ENCODE measurements around the gene BOLL.

The BOLL gene

GRCh38 chr2:197786010-197786877, 1.1 kb upstream of the BOLL start:
- peak overlapping the region; percentile 54 for H3K4me3 ChIP-seq (replicated peaks; ENCODE audit: low read depth, low read length)
- peak; percentile 65 for DNase-seq (ENCODE audit: extremely low read depth, insufficient read length)

DNA sequence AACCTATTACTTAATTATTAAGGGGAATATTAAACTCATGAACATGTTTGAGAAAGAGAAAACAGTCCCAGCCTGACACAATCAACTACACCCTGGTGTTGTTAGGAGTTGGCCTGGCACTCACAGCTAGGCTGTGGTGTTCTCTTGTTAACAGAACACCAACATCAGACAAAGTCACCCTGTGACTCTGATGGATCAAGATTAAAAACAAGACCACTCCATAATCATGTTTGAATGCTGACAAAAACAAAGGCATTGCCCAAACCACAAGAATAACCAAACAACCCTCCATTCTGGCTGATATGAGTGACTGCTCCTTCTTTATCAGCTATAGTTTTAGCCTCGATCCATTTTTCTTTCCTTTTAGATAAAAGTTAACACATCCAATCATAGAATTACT, 3.0 kb downstream of the BOLL start:
- DNase-seq (ENCODE audit: extremely low read depth, insufficient read length): no peak
- H3K4me3 ChIP-seq (replicated peaks; ENCODE audit: low read depth, low read length): no peak overlapping the region
- no peaks in the 10 kb centered on the region for H3K36me3 ChIP-seq (ENCODE audit: control insufficient read depth, insufficient read depth, low read length)
- TF ChIP-seq, protein P1, sequence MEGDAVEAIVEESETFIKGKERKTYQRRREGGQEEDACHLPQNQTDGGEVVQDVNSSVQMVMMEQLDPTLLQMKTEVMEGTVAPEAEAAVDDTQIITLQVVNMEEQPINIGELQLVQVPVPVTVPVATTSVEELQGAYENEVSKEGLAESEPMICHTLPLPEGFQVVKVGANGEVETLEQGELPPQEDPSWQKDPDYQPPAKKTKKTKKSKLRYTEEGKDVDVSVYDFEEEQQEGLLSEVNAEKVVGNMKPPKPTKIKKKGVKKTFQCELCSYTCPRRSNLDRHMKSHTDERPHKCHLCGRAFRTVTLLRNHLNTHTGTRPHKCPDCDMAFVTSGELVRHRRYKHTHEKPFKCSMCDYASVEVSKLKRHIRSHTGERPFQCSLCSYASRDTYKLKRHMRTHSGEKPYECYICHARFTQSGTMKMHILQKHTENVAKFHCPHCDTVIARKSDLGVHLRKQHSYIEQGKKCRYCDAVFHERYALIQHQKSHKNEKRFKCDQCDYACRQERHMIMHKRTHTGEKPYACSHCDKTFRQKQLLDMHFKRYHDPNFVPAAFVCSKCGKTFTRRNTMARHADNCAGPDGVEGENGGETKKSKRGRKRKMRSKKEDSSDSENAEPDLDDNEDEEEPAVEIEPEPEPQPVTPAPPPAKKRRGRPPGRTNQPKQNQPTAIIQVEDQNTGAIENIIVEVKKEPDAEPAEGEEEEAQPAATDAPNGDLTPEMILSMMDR (IDR thresholded peaks at IDR 0.05; ENCODE audit: insufficient read depth, low read length, poor library complexity, severe bottlenecking): no peak
- H3K27me3 ChIP-seq (replicated peaks; ENCODE audit: control insufficient read depth, insufficient read depth, low read length): no peaks in the 10 kb centered on the region

More at GRCh38 chr2:197786010-197786877, 1.1 kb upstream of the BOLL start:
- Histone ChIP-seq H3K27me3 (replicated peaks; ENCODE audit: control insufficient read depth, insufficient read depth, low read length) (no peaks in the 10 kb centered on the region), H3K36me3 (ENCODE audit: control insufficient read depth, insufficient read depth, low read length) (no peaks in the 10 kb centered on the region)
- TF ChIP-seq, protein P1 (IDR thresholded peaks at IDR 0.05; ENCODE audit: insufficient read depth, low read length, poor library complexity, severe bottlenecking): peak; percentile 66

DNA sequence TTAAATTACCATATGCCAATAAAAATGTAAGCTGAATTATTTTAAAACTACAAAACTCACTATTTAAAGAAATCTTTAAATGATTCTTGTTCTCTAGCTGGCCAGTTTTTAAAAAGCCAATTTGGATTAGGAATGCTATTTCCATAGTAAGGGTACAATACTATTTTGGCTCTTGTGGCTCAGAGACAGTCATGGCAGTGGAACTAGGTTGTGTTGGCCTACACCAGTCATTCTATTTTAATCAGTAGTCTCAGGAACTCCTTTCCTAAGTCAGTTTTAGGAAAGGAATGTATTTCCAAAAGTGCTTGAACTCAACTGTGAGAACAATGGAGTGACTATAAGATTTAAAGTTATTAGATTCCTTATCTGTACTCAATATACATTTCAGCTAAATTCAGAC, 5.9 kb downstream of the BOLL start:
- TF ChIP-seq, protein P1 (IDR thresholded peaks at IDR 0.05; ENCODE audit: insufficient read depth, low read length, poor library complexity, severe bottlenecking): no peak
- no peak for DNase-seq (ENCODE audit: extremely low read depth, insufficient read length)
- H3K4me3 ChIP-seq (replicated peaks; ENCODE audit: low read depth, low read length): no peak overlapping the region
- no peaks in the 10 kb centered on the region for H3K27me3 ChIP-seq (replicated peaks; ENCODE audit: control insufficient read depth, insufficient read depth, low read length)
- no peaks in the 10 kb centered on the region for H3K36me3 ChIP-seq (ENCODE audit: control insufficient read depth, insufficient read depth, low read length)

GRCh38 chr2:197777823-197778407, 7.2 kb downstream of the BOLL start:
- H3K36me3 ChIP-seq (ENCODE audit: control insufficient read depth, insufficient read depth, low read length): no peaks in the 10 kb centered on the region
- no peaks in the 10 kb centered on the region for H3K27me3 ChIP-seq (replicated peaks; ENCODE audit: control insufficient read depth, insufficient read depth, low read length)
- peak; percentile 18 for DNase-seq (ENCODE audit: extremely low read depth, insufficient read length)
- no peak overlapping the region for H3K4me3 ChIP-seq (replicated peaks; ENCODE audit: low read depth, low read length)
- TF ChIP-seq, protein P1 (IDR thresholded peaks at IDR 0.05; ENCODE audit: insufficient read depth, low read length, poor library complexity, severe bottlenecking): peak; percentile 48

DNA sequence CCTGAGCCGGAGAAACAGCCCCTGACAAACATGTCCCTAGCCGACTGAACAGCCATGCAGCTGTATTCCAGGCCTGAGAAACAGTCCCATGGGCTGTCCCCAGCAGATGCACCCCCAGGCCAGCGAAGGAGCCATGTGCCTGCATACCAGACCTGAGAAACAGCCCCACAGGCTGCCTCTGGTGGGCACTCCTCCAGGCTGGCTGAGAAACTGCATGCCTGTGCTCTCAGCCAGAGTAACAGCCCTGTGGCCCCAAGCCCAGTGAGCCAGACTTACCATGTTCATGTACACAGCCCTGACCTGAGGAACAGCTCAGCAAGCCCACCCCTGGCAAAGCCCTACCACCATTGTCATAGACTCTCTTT, 24.8 kb downstream of the BOLL start:
- TF ChIP-seq, protein P1 (IDR thresholded peaks at IDR 0.05; ENCODE audit: insufficient read depth, low read length, poor library complexity, severe bottlenecking): no peak
- Histone ChIP-seq H3K36me3 (ENCODE audit: control insufficient read depth, insufficient read depth, low read length) (no peaks in the 10 kb centered on the region), H3K27me3 (replicated peaks; ENCODE audit: control insufficient read depth, insufficient read depth, low read length) (no peaks in the 10 kb centered on the region), H3K4me3 (replicated peaks; ENCODE audit: low read depth, low read length) (no peak overlapping the region)
- no peak for DNase-seq (ENCODE audit: extremely low read depth, insufficient read length)
